ENCODE data around the gene DNASE1L3. TPM values are rescaled to one million over a fixed set of nuclear protein-coding genes. Genes with fewer than 3 reads are reported as not detected.

Gene DNASE1L3
- total RNA-seq, 2 donors from 2014 or later = 2.3 to 3.8 TPM

GRCh38 chr3:58214484-58215316 lies 3.9 kb upstream of the DNASE1L3 start:
- Histone ChIP-seq H3K36me3 (no peaks in the 10 kb centered on the region), H3K27me3 (replicated peaks; ENCODE audit: insufficient read depth) (no peaks in the 10 kb centered on the region), H3K9me3 (no peaks in the 10 kb centered on the region), H3K27ac (no peak overlapping the region), H3K4me1 (ENCODE audit: control insufficient read depth in 1 of 2, low read depth in 2 of 2) (peaks cover 5 to 6% of the 10 kb centered on the region in 2 donors), H3K4me3 (no peak overlapping the region)
- ATAC-seq (ENCODE audit: insufficient number of reproducible peaks, low FRiP score, low read depth) = no peak
- DNase-seq (ENCODE audit: low spot score) = no peak
- no peak for TF ChIP-seq CTCF (IDR thresholded peaks at IDR 0.05)

- ATAC-seq (ENCODE audit: insufficient number of reproducible peaks, low FRiP score, low read depth) = no peak
- no peaks in the 10 kb centered on the region for H3K36me3 ChIP-seq
- H3K9me3 ChIP-seq = no peaks in the 10 kb centered on the region
- H3K4me3 ChIP-seq = no peak overlapping the region
- DNase-seq (ENCODE audit: low spot score) = no peak
- H3K27ac ChIP-seq = no peak overlapping the region
- no peaks in the 10 kb centered on the region for H3K27me3 ChIP-seq (replicated peaks; ENCODE audit: insufficient read depth)
- no peak for TF ChIP-seq CTCF (IDR thresholded peaks at IDR 0.05)
- H3K4me1 ChIP-seq (ENCODE audit: control insufficient read depth in 1 of 2, low read depth in 2 of 2) = no peaks in the 10 kb centered on the region
Observed at GRCh38 chr3:58209933-58210332, 839 bp downstream of the DNASE1L3 start.

- Histone ChIP-seq H3K27me3 (replicated peaks; ENCODE audit: insufficient read depth) (no peaks in the 10 kb centered on the region), H3K4me1 (ENCODE audit: control insufficient read depth in 1 of 2, low read depth in 2 of 2) (no peaks in the 10 kb centered on the region), H3K9me3 (no peaks in the 10 kb centered on the region), H3K27ac (no peak overlapping the region), H3K36me3 (no peaks in the 10 kb centered on the region), H3K4me3 (no peak overlapping the region)
- ATAC-seq (ENCODE audit: insufficient number of reproducible peaks, low FRiP score, low read depth) = no peak
- DNase-seq (ENCODE audit: low spot score) = no peak
- no peak for TF ChIP-seq CTCF (IDR thresholded peaks at IDR 0.05)
Observed at GRCh38 chr3:58207954-58208353, 2.8 kb downstream of the DNASE1L3 start.

GRCh38 chr3:58206406-58207011 lies 4.3 kb downstream of the DNASE1L3 start:
- H3K27me3 ChIP-seq (replicated peaks; ENCODE audit: insufficient read depth) = no peaks in the 10 kb centered on the region
- no peak for TF ChIP-seq CTCF (IDR thresholded peaks at IDR 0.05)
- no peaks in the 10 kb centered on the region for H3K36me3 ChIP-seq
- no peak for DNase-seq (ENCODE audit: low spot score)
- no peak for ATAC-seq (ENCODE audit: insufficient number of reproducible peaks, low FRiP score, low read depth)
- H3K9me3 ChIP-seq = no peaks in the 10 kb centered on the region
- H3K4me3 ChIP-seq = no peak overlapping the region
- H3K27ac ChIP-seq = no peak overlapping the region
- H3K4me1 ChIP-seq (ENCODE audit: control insufficient read depth in 1 of 2, low read depth in 2 of 2) = no peaks in the 10 kb centered on the region

GRCh38 chr3:58205981-58206380 lies 4.8 kb downstream of the DNASE1L3 start:
- Histone ChIP-seq H3K4me3 (no peak overlapping the region), H3K27me3 (replicated peaks; ENCODE audit: insufficient read depth) (no peaks in the 10 kb centered on the region), H3K9me3 (no peaks in the 10 kb centered on the region), H3K36me3 (no peaks in the 10 kb centered on the region), H3K4me1 (ENCODE audit: control insufficient read depth in 1 of 2, low read depth in 2 of 2) (peaks cover 0 to 2% of the 10 kb centered on the region in 2 donors), H3K27ac (no peak overlapping the region)
- no peak for ATAC-seq (ENCODE audit: insufficient number of reproducible peaks, low FRiP score, low read depth)
- no peak for DNase-seq (ENCODE audit: low spot score)
- no peak for TF ChIP-seq CTCF (IDR thresholded peaks at IDR 0.05)
